HEK293T (cell line): Measurements from ENCODE around the gene NIM1K.

ENCODE experiments used
- BHLHE40 ChIP-seq: fragments of 450-650 bp; IDR thresholded peaks from 2 replicates; pipeline ENCODE4 v1.6.1; 2016; ENCODE audit warnings: mild to moderate bottlenecking, moderate library complexity, borderline replicate concordance
- CTBP1 ChIP-seq: fragments of 450-650 bp; IDR thresholded peaks from 2 replicates; pipeline ENCODE4 v1.6.1; 2016; ENCODE audit warnings: borderline replicate concordance
- FOXA1 ChIP-seq: fragments of 450-650 bp; IDR thresholded peaks from 2 replicates; pipeline ENCODE4 v1.6.1; 2016; ENCODE audit warnings: mild to moderate bottlenecking
- FOXK2 ChIP-seq: fragments of 450-650 bp; IDR thresholded peaks from 2 replicates; pipeline ENCODE4 v1.6.1; 2016; ENCODE audit warnings: mild to moderate bottlenecking
- FOXM1 ChIP-seq: fragments of 450-650 bp; IDR thresholded peaks from 2 replicates; pipeline ENCODE4 v1.6.1; 2017; ENCODE audit warnings: mild to moderate bottlenecking, borderline replicate concordance
- HDGF ChIP-seq: fragments of 450-650 bp; IDR thresholded peaks from 2 replicates; pipeline ENCODE4 v1.6.1; 2017; ENCODE audit warnings: antibody characterized with exemption, borderline replicate concordance
- L3MBTL2 ChIP-seq: fragments of 450-650 bp; conservative IDR thresholded peaks from 2 replicates; pipeline ENCODE4 v1.6.1; 2016; ENCODE audit warnings: mild to moderate bottlenecking
- LEF1 ChIP-seq: fragments of 450-650 bp; IDR thresholded peaks from 2 replicates; pipeline ENCODE4 v1.6.1; 2017; ENCODE audit warnings: mild to moderate bottlenecking, borderline replicate concordance
- NFRKB ChIP-seq: fragments of 450-650 bp; IDR thresholded peaks from 2 replicates; pipeline ENCODE4 v1.6.1; 2016; ENCODE audit warnings: mild to moderate bottlenecking, moderate library complexity
- SP1 ChIP-seq: fragments of 450-650 bp; IDR thresholded peaks from 2 replicates; pipeline ENCODE4 v1.6.1; 2017
- SUZ12 ChIP-seq: fragments of 450-650 bp; IDR thresholded peaks from 2 replicates; pipeline ENCODE4 v1.6.1; 2016; ENCODE audit warnings: mild to moderate bottlenecking

DNA sequence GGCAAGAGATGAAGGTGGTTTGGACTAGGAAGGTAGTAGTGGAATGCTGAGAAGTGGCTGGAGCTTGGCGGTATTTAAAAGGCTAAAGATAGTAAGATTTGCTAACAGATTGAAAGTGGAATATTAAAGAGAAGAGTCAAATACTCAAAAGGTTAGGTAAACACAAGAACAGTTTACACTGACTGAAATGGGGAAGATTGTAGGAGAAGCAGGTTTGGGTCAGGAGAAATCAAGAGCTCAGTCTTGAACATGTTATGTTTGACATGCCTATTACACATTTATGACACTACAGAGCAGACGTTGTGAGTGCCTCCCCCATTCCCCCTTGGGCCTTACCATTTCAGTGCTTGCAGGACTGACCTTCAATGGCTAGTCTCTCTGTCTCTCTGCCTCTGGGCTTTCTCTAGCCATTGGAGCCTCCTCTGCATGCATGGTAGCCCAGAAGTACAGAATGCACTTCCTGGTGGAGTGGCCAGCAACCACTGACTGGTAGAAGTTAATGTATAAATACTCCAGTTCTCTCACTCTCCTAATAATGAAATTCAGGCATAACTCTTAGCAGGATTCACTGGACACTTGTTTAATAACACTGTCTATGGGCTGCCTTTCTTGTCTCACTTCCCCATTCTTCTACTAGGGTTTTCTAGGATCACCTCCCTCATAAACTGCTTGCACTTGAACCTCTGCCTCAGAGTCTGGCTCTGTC, 64.4 kb downstream of the NIM1K start:
- TF ChIP-seq SUZ12 (no peak), NFRKB (no peak), FOXA1 (no peak), FOXM1 (no peak), BHLHE40 (no peak), HDGF (no peak), SP1 (no peak), FOXK2 (no peak), CTBP1 (no peak), LEF1 (no peak), L3MBTL2 (no peak)
